IgD-negative memory B cell (primary cell): Measurements from ENCODE around the gene IMPA2. TPM values are rescaled to one million over a fixed set of nuclear protein-coding genes. Genes with fewer than 3 reads are reported as not detected.

ENCODE experiments used
- H3K27ac Mint-ChIP-seq, 3 donors: one replicate each; pipeline ENCODE4 v1.8.0; 2020 to 2022; ENCODE audit warnings: mild to moderate bottlenecking in 3 of 3, mixed read lengths in 3 of 3, moderate library complexity in 1 of 3
- H3K27me3 Mint-ChIP-seq: one replicate; pipeline ENCODE4 v1.8.0; 2021; ENCODE audit warnings: mixed read lengths
- H3K36me3 Mint-ChIP-seq: one replicate; pipeline ENCODE4 v1.8.0; 2020; ENCODE audit warnings: mild to moderate bottlenecking, mixed read lengths
- H3K4me1 Mint-ChIP-seq, 3 donors: one replicate each; pipeline ENCODE4 v1.8.0; 2020 to 2022; ENCODE audit warnings: mixed read lengths in 3 of 3, mild to moderate bottlenecking in 1 of 3
- H3K4me3 Mint-ChIP-seq, 4 donors: one replicate each; pipeline ENCODE4 v1.8.0; 2020 to 2022; ENCODE audit warnings: mild to moderate bottlenecking in 4 of 4, mixed read lengths in 4 of 4, moderate library complexity in 3 of 4
- H3K9me3 Mint-ChIP-seq, 3 donors: one replicate each; pipeline ENCODE4 v1.8.0; 2020 to 2021; ENCODE audit warnings: mixed read lengths in 3 of 3, mild to moderate bottlenecking in 1 of 3
- polyA plus RNA-seq: library from polyadenylated mRNA; unstranded; fragments of 300-500 nt; fragmentation: Illumina TruSeq; gene quantifications from one replicate; pipeline ENCODE4 v1.2.3, GENCODE V29; 2021

Gene IMPA2
- polyA plus RNA-seq, 1 donor from 2014 or later = 11.9 TPM

DNA sequence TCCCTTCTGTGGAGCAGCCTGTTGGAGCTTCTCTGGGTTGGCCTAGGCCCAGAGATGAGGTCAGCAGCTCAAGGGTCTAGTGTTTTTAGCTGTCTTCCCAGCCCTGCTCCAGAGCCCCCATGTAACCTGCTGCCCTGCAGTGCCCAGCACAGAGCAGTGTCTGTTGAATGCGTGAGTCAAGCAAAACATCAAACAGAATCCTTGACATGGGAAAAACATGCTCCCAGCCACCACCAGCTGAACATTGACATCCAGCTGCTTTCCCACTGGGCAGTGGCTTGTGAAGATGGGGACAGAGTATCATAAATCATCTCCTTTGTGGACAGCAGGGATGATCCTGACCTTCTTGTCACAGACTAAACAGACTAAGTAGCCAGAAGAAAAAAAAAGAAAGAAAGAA, 22.6 kb downstream of the IMPA2 start:
- peaks cover 0 to 9% (median 5%) of the 10 kb centered on the region in 3 donors for H3K4me1 Mint-ChIP-seq
- no peak overlapping the region for H3K27ac Mint-ChIP-seq
- H3K36me3 Mint-ChIP-seq = peaks cover 4% of the 10 kb centered on the region
- H3K9me3 Mint-ChIP-seq = no peaks in the 10 kb centered on the region
- H3K27me3 Mint-ChIP-seq = no peaks in the 10 kb centered on the region
- no peak overlapping the region for H3K4me3 Mint-ChIP-seq

DNA sequence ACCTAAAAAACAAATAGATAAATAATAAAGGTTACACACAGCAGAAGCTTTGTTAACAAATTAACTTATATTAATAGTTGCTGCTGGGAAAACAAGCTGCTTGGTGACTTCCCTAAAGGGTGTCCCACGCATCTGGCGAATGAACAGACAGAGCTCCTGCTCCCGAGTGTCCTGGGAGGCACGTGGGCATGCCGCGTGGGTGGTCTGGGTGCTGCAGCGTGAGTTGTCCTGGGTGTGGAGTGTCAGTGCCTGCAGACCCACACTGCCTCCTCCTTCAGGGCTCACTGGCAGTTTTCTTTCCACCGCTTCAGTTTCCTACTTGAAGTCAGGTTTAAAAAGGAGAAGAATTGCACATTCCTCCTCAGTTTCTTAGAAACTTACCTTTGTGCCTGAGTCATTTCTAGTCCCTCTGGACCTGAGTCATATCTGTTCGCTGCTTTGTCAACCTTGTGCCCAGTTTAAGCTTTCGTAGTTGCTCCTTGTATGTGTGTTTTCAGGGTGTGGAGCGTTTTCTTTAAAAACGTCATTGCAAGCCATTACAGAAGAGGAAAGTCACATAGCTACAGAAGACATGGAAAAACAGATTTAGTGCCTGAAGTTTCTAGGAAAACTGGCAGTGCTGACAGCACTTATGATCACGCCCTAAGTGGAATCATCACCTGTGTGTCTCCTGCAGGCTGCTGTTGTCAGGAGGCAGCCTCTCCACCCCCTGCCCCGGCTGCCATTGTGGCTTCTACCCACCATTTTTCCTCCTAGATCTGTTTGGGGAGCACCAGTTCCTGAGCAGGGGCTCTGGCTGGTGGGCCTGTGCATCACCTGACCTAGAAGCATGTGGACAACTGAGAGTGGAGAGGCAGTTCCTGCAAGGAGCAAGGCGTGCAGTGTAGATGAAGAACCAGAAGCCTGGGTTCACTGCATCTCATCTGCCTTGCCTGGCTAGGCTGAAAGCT, 24.5 kb downstream of the IMPA2 start:
- no peaks in the 10 kb centered on the region for H3K27me3 Mint-ChIP-seq
- H3K4me3 Mint-ChIP-seq = no peak overlapping the region
- H3K9me3 Mint-ChIP-seq = no peaks in the 10 kb centered on the region
- H3K27ac Mint-ChIP-seq = no peak overlapping the region
- peaks cover 0 to 9% (median 5%) of the 10 kb centered on the region in 3 donors for H3K4me1 Mint-ChIP-seq
- peaks cover 2% of the 10 kb centered on the region for H3K36me3 Mint-ChIP-seq

DNA sequence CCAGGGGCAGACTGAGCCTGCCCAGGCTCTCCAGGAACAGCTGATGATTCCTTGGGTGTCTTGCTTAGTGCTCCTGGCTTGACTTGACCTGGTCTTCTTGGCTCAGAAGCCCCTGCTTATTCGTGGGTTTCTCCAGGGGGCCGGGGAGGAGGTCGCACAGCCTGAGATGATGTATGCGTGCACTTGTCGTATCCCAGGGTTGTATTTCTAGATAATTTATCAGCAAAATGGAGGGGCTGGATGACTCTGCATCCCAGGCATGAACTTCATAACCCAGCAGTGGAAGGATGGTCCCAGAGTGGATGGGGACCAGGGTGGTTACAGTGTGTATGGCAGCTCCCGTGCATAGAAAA, 25.2 kb downstream of the IMPA2 start:
- H3K9me3 Mint-ChIP-seq = no peaks in the 10 kb centered on the region
- peaks cover 1% of the 10 kb centered on the region for H3K36me3 Mint-ChIP-seq
- no peak overlapping the region for H3K4me3 Mint-ChIP-seq
- H3K27ac Mint-ChIP-seq = no peak overlapping the region
- no peaks in the 10 kb centered on the region for H3K27me3 Mint-ChIP-seq
- H3K4me1 Mint-ChIP-seq = peaks cover 0 to 9% (median 5%) of the 10 kb centered on the region in 3 donors

DNA sequence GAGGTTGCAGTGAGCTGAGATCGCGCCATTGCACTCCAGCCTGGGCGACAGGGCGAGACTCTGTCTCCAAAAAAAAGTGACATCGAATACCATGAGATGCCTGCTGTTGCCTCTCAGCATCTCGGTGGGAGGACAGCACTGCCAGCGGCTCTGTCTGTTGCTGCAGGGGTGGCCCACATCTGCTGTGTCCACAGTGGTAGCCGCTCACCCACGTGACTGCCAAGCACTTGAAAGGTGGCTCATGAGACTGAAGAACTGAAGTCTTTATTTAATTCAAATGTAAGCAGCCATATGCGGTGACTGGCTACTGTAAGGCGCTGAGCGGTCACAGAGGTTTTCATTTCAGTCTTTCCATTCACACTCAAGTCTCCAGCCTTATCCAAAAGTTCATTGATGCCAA, 25.8 kb downstream of the IMPA2 start:
- Mint-ChIP-seq H3K9me3 (no peaks in the 10 kb centered on the region), H3K27me3 (no peaks in the 10 kb centered on the region), H3K4me3 (no peak overlapping the region), H3K4me1 (peaks cover 0 to 9% (median 5%) of the 10 kb centered on the region in 3 donors), H3K27ac (no peak overlapping the region), H3K36me3 (peaks cover 1% of the 10 kb centered on the region)

DNA sequence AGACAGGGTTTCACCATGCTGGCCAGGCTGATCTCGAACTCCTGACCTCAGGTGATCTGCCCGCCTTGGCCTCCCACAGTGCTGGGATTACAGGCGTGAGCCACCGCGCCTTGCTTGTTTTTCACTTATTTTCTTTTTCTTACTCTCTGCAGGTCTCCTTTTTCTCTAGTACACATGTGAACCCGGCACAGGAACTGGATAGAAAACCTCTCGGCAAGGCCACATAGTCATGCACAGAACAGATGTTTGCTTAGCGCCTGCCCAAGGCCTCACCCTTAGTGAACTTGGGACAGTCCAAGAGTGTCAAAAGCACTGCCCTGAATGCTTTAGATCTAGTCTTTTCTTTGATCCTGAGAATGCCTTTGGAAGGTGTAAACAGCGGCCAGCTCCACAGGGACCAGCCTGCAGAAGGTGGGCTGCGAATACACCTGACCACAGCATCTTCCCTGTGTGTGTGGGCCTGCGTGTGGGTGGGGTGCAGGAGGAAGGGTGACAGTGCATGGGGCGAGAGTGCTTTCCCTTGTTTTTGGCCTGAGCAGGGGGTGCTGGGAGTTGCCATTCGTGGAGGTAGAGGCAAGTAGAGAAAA, 27.0 kb downstream of the IMPA2 start:
- Mint-ChIP-seq H3K27ac (no peak overlapping the region), H3K36me3 (peaks cover 3% of the 10 kb centered on the region), H3K4me3 (no peak overlapping the region), H3K9me3 (no peaks in the 10 kb centered on the region), H3K27me3 (no peaks in the 10 kb centered on the region), H3K4me1 (peaks cover 0 to 9% (median 5%) of the 10 kb centered on the region in 3 donors)

DNA sequence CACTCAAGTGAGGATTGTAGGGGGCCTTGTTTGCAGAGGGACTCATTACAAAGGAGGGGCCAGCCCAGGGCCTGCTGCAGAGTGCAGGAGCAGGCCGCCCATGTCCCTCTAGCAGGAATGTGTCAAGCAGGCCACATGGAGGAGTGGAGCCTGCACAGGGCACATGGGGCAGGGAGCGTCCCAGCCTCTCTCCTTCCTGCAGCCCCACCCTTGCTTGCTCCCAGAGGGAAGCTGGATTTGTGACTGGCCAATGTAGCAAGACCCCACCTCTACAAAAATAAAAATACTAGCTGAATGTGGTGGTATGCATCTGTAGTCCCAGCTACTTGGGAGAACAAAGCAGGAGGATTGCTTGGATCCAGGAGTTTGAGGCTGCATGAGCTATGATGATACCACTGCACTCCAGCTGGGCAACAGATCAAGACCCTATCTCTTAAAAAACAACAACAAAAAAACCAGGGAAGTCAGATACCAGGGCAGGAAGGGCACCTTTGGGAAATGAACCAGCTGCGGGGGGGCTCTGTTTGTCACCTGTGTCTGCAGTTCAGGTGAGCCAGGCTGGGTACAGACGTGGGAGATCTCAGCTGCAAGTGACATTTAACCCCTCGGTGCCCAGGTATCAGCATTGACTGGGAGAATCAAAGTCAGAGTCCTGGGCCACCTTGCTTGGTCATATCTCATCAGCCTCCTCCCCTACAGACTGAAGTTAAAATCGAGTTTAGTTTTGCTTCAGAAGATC, 27.7 kb downstream of the IMPA2 start:
- Mint-ChIP-seq H3K4me3 (no peak overlapping the region), H3K27ac (no peak overlapping the region), H3K4me1 (peaks cover 0 to 9% (median 5%) of the 10 kb centered on the region in 3 donors), H3K27me3 (no peaks in the 10 kb centered on the region), H3K36me3 (peaks cover 3% of the 10 kb centered on the region), H3K9me3 (no peaks in the 10 kb centered on the region)

DNA sequence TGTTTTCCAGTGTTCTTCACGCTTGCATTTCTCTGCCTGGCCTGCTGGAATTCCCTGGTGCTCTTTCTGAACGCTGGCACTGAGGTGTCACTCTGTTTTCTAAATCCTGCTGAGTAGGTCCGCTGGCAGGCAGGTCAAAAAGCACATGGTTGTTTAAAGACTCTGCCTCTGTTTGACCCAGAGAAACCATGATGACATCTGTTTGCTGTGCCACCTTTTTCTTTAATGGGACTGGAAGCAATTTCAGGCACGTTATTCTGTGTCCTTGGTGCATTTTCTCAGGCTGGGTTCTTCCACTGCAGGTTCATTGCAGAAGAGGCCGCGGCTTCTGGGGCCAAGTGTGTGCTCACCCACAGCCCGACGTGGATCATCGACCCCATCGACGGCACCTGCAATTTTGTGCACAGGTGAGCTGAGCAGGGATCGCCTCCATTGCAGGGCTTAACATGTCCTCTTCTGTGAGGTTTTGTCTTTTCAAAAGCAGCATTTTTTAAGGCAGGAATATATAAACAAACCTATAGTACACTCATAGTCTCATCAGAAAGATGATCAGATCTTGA, 28.4 kb downstream of the IMPA2 start:
- Mint-ChIP-seq H3K4me3 (no peak overlapping the region), H3K36me3 (peaks cover 3% of the 10 kb centered on the region), H3K27me3 (no peaks in the 10 kb centered on the region), H3K9me3 (no peaks in the 10 kb centered on the region), H3K27ac (no peak overlapping the region), H3K4me1 (peaks cover 0 to 9% (median 5%) of the 10 kb centered on the region in 3 donors)

DNA sequence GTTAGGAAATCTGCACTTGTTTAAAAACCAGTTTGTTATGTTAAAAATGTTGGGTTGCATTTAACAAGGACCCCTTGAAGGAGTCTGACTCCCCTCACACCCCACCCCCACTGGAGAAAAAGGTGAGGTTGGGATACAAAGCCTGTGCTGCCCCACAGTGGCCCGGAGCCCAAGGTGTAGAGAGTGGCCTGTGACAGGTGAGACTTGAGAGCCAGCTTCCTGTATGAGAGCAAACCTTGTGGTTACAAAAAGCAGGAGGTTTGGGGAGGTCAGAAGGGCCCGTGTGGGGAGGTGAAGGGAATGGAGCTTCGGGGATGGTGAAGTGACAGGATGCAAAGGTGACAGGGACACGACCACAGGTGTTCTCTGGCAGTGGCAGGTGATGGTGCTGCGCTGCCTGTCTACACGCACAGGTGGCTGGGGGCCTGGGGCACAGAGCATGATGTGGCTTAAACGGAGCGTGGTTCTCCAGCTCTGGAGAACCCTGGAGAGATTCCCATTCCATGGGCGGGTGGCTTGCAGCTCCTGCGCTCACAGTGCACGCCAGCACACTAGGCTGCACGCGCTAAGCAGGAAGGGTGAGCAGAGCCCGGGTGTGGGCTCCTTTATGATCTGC, 29.0 kb downstream of the IMPA2 start:
- H3K36me3 Mint-ChIP-seq = peaks cover 3% of the 10 kb centered on the region
- H3K27me3 Mint-ChIP-seq = no peaks in the 10 kb centered on the region
- no peak overlapping the region for H3K27ac Mint-ChIP-seq
- H3K4me3 Mint-ChIP-seq = no peak overlapping the region
- H3K4me1 Mint-ChIP-seq = peaks cover 0 to 5% (median 5%) of the 10 kb centered on the region in 3 donors
- H3K9me3 Mint-ChIP-seq = no peaks in the 10 kb centered on the region

DNA sequence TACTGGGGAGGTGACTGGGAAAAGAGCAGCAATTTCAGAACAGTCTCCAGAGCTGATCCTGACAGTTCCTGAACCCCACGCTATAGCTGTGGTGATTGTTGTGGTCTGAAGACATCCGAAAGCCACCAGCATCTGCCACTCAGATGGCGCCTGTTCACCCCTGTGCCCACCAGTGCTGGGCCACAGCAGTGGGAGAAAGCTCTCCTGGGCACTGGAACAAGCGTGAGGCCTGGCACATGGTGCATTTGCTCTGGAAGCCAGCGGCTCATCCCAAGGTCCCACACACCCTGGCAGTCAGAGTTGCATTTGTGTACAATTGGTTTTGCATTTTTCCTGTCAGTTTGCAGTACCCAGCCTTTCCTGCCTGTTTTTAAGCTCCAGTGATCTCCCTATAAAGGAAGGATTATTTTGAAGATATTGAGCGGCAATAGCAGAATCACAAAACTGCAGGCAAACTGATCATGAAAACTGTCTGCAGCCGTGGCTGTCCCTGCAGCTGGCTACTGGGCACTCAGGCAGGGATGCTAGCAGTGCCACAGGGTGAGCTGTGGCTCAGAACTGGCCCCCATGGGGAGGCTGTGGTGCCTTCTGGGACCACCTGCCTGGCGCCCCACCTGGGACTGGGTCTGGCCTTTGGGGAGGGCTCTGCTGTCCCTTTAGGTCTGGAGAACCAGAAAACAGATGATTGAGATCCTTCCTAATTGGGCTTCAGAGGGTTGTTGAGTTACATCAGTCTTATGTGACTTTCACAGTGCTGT, 30.1 kb downstream of the IMPA2 start:
- H3K27ac Mint-ChIP-seq = no peak overlapping the region
- no peaks in the 10 kb centered on the region for H3K4me1 Mint-ChIP-seq
- H3K36me3 Mint-ChIP-seq = peaks cover 4% of the 10 kb centered on the region
- no peaks in the 10 kb centered on the region for H3K9me3 Mint-ChIP-seq
- no peaks in the 10 kb centered on the region for H3K27me3 Mint-ChIP-seq
- no peak overlapping the region for H3K4me3 Mint-ChIP-seq

DNA sequence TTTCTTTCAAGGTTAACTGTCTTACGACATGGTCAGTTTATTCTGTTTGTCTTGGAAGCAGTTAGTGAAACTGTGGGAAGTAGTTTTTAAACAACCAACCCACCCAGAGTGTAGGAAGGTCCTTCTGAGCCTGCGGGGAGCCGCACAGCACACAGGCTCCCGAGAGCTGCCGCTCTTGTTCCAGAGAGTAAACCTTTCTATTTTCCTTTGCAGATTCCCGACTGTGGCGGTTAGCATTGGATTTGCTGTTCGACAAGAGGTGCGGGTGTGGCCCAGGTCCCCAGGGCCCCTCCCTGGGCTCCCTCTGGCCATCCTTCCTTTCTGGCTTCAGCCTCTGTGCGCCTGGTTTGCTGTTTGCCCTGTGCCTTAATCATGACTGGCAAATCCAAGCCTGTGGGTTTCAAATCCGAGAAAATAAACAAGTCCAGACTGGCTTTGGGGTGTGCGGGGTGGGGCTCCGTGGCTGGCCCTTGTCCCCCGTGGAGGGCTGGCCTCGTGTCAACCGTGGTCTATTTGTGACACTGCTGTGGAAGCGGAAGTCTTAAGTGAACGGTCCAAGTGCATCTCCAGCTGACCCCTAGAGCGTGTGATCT, 30.7 kb downstream of the IMPA2 start:
- Mint-ChIP-seq H3K27ac (no peak overlapping the region), H3K36me3 (peaks cover 6% of the 10 kb centered on the region), H3K4me3 (no peak overlapping the region), H3K27me3 (no peaks in the 10 kb centered on the region), H3K4me1 (no peaks in the 10 kb centered on the region), H3K9me3 (no peaks in the 10 kb centered on the region)

DNA sequence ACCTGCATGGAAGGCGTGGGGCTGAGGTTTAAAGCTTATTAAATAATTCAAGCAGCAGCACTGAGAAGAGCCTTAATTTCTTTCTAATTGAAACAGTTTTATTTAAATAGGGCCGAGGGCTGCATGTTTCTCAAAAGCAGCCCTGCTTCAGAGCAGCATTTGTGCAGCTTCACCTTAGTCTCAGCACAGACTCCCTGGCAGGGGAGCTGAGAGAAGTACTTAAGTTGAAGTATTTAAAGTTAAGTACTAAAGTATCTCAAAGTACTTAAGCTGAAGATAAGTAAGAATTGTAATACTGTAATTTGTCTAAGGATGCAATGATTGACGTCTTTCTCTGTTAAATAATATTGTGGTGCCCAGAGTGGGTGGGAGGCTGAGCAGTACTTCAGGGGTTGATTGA, 31.4 kb downstream of the IMPA2 start:
- Mint-ChIP-seq H3K36me3 (peaks cover 6% of the 10 kb centered on the region), H3K27me3 (no peaks in the 10 kb centered on the region), H3K27ac (peak overlapping the region in 1 of 3 donors; percentile 6), H3K4me3 (no peak overlapping the region), H3K9me3 (no peaks in the 10 kb centered on the region), H3K4me1 (no peaks in the 10 kb centered on the region)

DNA sequence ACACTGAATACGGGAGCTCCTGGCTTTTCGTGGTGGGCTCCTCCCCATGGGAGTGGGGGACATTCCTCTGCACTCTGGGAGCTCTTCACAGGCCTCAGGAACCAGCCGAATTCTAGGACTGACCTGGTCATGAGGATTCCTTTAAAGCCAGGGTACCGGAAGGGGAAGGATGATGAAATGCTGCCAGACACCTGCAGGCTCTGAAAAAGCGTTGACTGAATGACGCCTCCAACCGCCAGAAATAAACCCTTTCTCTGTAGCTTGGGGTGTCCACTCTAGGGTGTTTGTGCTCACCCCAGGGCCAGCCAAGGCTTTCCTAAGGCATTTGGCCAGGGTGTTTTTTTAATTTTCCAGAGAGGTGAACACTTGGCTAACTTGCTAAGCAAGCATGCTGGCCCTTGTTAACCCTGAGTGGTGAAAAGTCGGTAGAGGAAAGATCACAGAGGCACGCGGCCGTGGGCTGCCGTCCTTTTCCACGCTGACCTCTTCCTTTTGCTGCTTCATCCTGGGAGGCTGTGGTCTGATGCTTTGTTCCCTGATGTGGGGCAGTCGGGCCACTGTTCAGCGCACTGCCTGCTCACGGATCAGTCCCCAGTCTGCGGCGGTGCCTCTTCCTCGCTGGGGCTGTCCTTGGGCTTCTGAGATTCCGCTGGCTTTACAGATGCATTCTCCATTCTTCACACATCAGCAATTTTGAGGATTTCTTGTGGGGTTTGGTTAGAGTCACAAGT, 32.0 kb downstream of the IMPA2 start:
- Mint-ChIP-seq H3K4me3 (no peak overlapping the region), H3K9me3 (no peaks in the 10 kb centered on the region), H3K36me3 (peaks cover 6% of the 10 kb centered on the region), H3K27ac (no peak overlapping the region), H3K27me3 (no peaks in the 10 kb centered on the region), H3K4me1 (peaks cover 0 to 2% (median 0%) of the 10 kb centered on the region in 3 donors)

DNA sequence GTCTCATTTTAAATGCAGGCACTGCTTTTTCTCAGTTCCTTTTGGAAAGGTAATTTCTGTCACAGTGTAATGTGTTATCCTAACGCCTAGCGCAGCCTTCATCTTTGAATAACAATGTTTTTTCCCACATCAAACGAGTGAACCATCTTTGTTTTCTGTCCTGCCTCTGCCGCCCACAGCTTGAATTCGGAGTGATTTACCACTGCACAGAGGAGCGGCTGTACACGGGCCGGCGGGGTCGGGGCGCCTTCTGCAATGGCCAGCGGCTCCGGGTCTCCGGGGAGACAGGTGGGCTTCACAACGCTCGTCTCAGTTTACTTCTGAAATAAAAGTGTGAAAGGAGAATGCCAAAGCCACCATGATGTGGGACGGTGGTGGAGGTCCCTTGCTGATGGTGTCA, 32.8 kb downstream of the IMPA2 start:
- H3K9me3 Mint-ChIP-seq = no peaks in the 10 kb centered on the region
- peaks cover 0 to 2% (median 0%) of the 10 kb centered on the region in 3 donors for H3K4me1 Mint-ChIP-seq

More for the DNA sequence above, 32.8 kb downstream of the IMPA2 start:
- no peak overlapping the region for H3K27ac Mint-ChIP-seq
- no peaks in the 10 kb centered on the region for H3K27me3 Mint-ChIP-seq
- H3K36me3 Mint-ChIP-seq = peaks cover 6% of the 10 kb centered on the region
- no peak overlapping the region for H3K4me3 Mint-ChIP-seq
